ENCODE measurements around the gene SLIT3.
"Not testable (repeated sequence)": the region's sequence is repeated elsewhere in the genome, so short reads cannot be mapped to it uniquely, and the experiment has no call there.

SLIT3 gene

GRCh38 chr5:169132302-169132660 lies 168.7 kb downstream of the SLIT3 start:
- DNase-seq, result no peak

- DNase-seq, result no peak
Measured at GRCh38 chr5:169131616-169132301, 169.2 kb downstream of the SLIT3 start.

- no peak for DNase-seq
Measured at GRCh38 chr5:169128679-169129078, 172.3 kb downstream of the SLIT3 start.

- DNase-seq, result no peak
Measured at GRCh38 chr5:169127431-169127830, 173.5 kb downstream of the SLIT3 start.

- DNase-seq, result no peak
Measured at GRCh38 chr5:169126481-169127021, 174.4 kb downstream of the SLIT3 start.

- DNase-seq, result no peak
Measured at GRCh38 chr5:169125571-169125970, 175.4 kb downstream of the SLIT3 start.

- DNase-seq, result no peak
Measured at GRCh38 chr5:169122951-169123350, 178.0 kb downstream of the SLIT3 start.

- no peak for DNase-seq
Measured at GRCh38 chr5:169121630-169122420, 179.1 kb downstream of the SLIT3 start.

- DNase-seq, result no peak
Measured at GRCh38 chr5:169119288-169120048, 181.5 kb downstream of the SLIT3 start.

GRCh38 chr5:169116961-169117461 lies 183.9 kb downstream of the SLIT3 start:
- no peak for DNase-seq

- DNase-seq, result no peak
Measured at GRCh38 chr5:169115461-169116124, 185.3 kb downstream of the SLIT3 start.

- DNase-seq, result no peak
Measured at GRCh38 chr5:169114466-169115065, 186.4 kb downstream of the SLIT3 start.

GRCh38 chr5:169112016-169112415 lies 188.9 kb downstream of the SLIT3 start:
- DNase-seq, result no peak

GRCh38 chr5:169106911-169107706 lies 193.8 kb downstream of the SLIT3 start:
- DNase-seq, result no peak

GRCh38 chr5:169105582-169105981 lies 195.4 kb downstream of the SLIT3 start:
- not testable (repeated sequence) for DNase-seq

GRCh38 chr5:169104937-169105494 lies 195.9 kb downstream of the SLIT3 start:
- DNase-seq, result no peak

GRCh38 chr5:169103586-169104181 lies 197.3 kb downstream of the SLIT3 start:
- DNase-seq, result no peak

GRCh38 chr5:169101966-169102365 lies 199.0 kb downstream of the SLIT3 start:
- no peak for DNase-seq

- DNase-seq, result no peak
Measured at GRCh38 chr5:169100735-169101075, 200.2 kb downstream of the SLIT3 start.

Measured in activated CD4-positive, CD25-positive, alpha-beta regulatory T cell treated with anti-CD3 and anti-CD28 coated beads, Interleukin-2, amount 50 U/mL, for 72 hours (primary cell).